HCT116 (cell line): ENCODE results near the gene CDYL.
"Not testable (repeated sequence)": the region's sequence is repeated elsewhere in the genome, so short reads cannot be mapped to it uniquely, and the experiment has no call there.

Experiments
- JUND ChIP-seq: IDR thresholded peaks from 2 replicates; pipeline ENCODE4 v1.6.1; 2012
- POLR2AphosphoS5 ChIP-seq: IDR thresholded peaks from 2 replicates; pipeline ENCODE4 v1.6.1; 2011; ENCODE audit warnings: mild to moderate bottlenecking, low read depth, low read length, moderate library complexity
- RAD21 ChIP-seq: IDR thresholded peaks from 2 replicates; pipeline ENCODE4 v1.6.1; 2012; ENCODE audit warnings: low read depth, mild to moderate bottlenecking
- ZNF274 ChIP-seq: fragments of 200-500 bp; sonication (Bioruptor generic); IDR thresholded peaks from 2 replicates; pipeline ENCODE4 v1.6.1; 2014; ENCODE audit warnings: mild to moderate bottlenecking, low read depth, low read length, inconsistent platforms
- TF ChIP-seq, protein P1 (sequence below), 3 experiments: fragments of 200-600 bp in 1 of 3; sonication (generic) in 1 of 3; IDR thresholded peaks in 2 of 3; conservative IDR thresholded peaks in 1 of 3; 2 replicates each; pipeline ENCODE4 v1.5.1; 2012 to 2017; ENCODE audit warnings: low read depth in 2 of 3, low read length in 2 of 3, antibody characterized with exemption in 1 of 3, borderline replicate concordance in 1 of 3, control low read depth in 1 of 3, mild to moderate bottlenecking in 1 of 3, mixed read lengths in 1 of 3, mixed run types in 1 of 3, moderate library complexity in 1 of 3; ENCODE audit not compliant: insufficient read depth in 1 of 3

DNA sequence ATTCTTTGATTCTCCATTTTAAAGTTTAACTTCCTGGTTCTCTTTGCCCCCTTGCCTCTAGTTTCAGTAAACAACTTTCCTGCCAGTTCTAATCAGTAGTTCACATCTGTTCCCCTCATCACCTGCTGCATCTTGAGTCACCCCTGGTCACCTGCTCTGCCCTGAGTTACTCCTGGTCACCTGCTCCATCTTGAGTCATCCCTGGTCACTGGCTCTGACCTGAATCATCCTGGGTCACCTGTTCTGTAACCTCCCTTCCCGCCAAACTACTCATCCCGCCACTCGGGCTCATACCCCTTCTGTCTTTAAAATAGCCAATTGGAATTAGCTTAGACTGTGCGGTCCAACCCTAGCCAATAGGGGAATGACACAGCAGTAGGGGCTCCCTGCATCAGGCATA, 88.8 kb downstream of the CDYL start:
- not testable (repeated sequence) for TF ChIP-seq POLR2AphosphoS5, ZNF274, RAD21
- TF ChIP-seq, protein P1, sequence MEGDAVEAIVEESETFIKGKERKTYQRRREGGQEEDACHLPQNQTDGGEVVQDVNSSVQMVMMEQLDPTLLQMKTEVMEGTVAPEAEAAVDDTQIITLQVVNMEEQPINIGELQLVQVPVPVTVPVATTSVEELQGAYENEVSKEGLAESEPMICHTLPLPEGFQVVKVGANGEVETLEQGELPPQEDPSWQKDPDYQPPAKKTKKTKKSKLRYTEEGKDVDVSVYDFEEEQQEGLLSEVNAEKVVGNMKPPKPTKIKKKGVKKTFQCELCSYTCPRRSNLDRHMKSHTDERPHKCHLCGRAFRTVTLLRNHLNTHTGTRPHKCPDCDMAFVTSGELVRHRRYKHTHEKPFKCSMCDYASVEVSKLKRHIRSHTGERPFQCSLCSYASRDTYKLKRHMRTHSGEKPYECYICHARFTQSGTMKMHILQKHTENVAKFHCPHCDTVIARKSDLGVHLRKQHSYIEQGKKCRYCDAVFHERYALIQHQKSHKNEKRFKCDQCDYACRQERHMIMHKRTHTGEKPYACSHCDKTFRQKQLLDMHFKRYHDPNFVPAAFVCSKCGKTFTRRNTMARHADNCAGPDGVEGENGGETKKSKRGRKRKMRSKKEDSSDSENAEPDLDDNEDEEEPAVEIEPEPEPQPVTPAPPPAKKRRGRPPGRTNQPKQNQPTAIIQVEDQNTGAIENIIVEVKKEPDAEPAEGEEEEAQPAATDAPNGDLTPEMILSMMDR (IDR thresholded peaks at IDR 0.05 in 2 of 3, conservative IDR thresholded peaks at IDR 0.05 in 1 of 3; ENCODE audit: borderline replicate concordance in 1 of 3, insufficient read depth in 1 of 3, low read depth in 2 of 3, low read length in 2 of 3) = not testable (repeated sequence)
- TF ChIP-seq JUND = peak; percentile 46; the same call in 1 of the 2 replicates
